Measurements from ENCODE around the gene ATAT1. TPM values are rescaled to one million over a fixed set of nuclear protein-coding genes. Genes with fewer than 3 reads are reported as not detected.
"Not testable (repeated sequence)": the region's sequence is repeated elsewhere in the genome, so short reads cannot be mapped to it uniquely, and the experiment has no call there.

ATAT1 gene
- polyA plus RNA-seq, 1 donor (not counting 4 experiments of a cell fraction or from before 2014, with no cell fraction given) = 5.4 TPM

DNA sequence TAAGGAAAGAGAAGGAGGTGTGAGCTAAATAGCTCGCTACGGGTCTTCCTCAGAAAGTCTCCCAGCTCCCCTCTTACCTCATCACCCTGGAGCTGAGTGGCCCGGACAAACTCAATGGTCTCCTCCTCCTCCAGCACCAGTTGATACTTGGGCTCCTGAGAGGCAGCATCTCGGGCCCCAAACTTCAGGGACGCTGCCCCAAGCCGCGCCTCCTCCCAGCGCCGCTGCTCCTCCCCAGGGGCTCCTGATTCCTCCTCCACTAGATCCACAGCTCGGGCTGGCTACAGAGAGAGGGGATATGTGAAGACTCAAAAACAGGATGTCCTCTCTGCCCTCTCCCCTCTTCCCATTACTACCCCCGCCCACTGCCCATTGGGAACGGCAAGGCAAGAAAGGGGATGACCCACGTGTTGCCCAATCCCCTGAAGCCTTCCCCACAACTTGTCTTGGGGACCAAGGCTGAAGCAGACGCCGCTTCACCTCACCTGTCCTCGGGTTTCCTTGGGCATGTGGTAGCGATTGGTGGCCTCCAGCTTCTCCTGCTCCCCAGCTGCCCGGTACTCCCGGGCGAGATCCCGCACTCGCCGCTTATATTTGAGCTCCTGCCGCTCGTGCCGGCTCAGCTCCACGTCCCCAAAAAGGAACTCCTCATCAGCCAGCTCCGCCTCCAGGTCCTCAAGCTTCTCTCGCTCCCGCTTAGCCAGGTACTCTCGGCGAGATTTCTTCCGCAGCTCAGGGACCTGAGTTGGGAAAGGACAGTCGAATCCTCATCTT, 38.5 kb downstream of the ATAT1 start:
- H3K27me3 ChIP-seq (ENCODE audit: control insufficient read depth, extremely low read depth, insufficient read depth, low read length) = no peaks in the 10 kb centered on the region
- FAIRE-seq = no peak
- dilution Hi-C loops (cut with MboI; ENCODE audit: extremely low pct_ligation_motif_present, low sequenced_read_pairs) = no loop called here
- H2AFZ ChIP-seq (ENCODE audit: control insufficient read depth, low read length) = no peak overlapping the region
- no peaks in the 10 kb centered on the region for H3K79me2 ChIP-seq (ENCODE audit: control insufficient read depth, insufficient read depth, low read length)
- H3K4me2 ChIP-seq (ENCODE audit: control insufficient read depth, extremely low read depth, insufficient read depth, low read depth, low read length) = no peak overlapping the region
- no peak overlapping the region for H3K9ac ChIP-seq (ENCODE audit: control insufficient read depth, extremely low read depth, insufficient read depth, low read length)
- DNase-seq (ENCODE audit: low read depth, low spot score) = no peak
- H3K9me1 ChIP-seq (ENCODE audit: control insufficient read depth, extremely low read depth, insufficient read depth, low read length) = no peaks in the 10 kb centered on the region
- no peak overlapping the region for H3K27ac ChIP-seq (ENCODE audit: control insufficient read depth, insufficient read depth, low read length)
- H3K9me3 ChIP-seq (ENCODE audit: control insufficient read depth, low read depth, low read length) = no peaks in the 10 kb centered on the region
- TF ChIP-seq CTCF (optimal IDR thresholded peaks at IDR 0.05 in 1 of 3, IDR thresholded peaks at IDR 0.05 in 1 of 3, conservative IDR thresholded peaks at IDR 0.05 in 1 of 3; ENCODE audit: extremely low read depth in 1 of 3, insufficient read depth in 2 of 3, low read length in 3 of 3) (no peak), EZH2 (IDR thresholded peaks at IDR 0.05; ENCODE audit: low read length) (no peak)
- peaks cover 39 to 47% of the 10 kb centered on the region in 2 experiments for H3K36me3 ChIP-seq (ENCODE audit: control insufficient read depth in 2 of 2, extremely low read depth in 1 of 2, insufficient read depth in 2 of 2, low read length in 2 of 2)
- H3K4me1 ChIP-seq (ENCODE audit: control insufficient read depth, extremely low read depth, insufficient read depth, low read length) = no peaks in the 10 kb centered on the region
- H3K4me3 ChIP-seq (ENCODE audit: control insufficient read depth in 2 of 3, extremely low read depth in 1 of 3, insufficient read depth in 2 of 3, low read depth in 1 of 3, low read length in 3 of 3) = no peak overlapping the region
- H4K20me1 ChIP-seq (ENCODE audit: control insufficient read depth, extremely low read depth, insufficient read depth, low read length) = no peaks in the 10 kb centered on the region

DNA sequence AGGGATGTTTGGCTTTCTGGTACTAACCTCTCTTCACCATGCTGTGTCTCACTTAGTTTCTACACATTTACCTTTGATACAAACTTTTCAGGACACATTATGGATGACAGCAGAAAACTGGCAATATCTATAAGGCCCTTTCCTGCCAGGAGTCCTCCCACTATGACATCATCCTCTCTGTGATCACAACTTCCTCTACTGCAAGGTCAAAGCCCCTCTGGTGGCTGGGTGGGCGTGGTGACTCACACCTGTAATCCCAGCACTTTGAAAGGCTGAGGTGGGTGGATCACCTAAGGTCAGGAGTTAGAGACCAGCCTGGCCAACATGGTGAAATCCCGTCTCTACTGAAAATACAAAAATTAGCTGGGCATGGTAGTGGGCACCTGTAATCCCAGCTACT, 39.6 kb downstream of the ATAT1 start:
- H3K27ac ChIP-seq (ENCODE audit: control insufficient read depth, insufficient read depth, low read length); H3K79me2 ChIP-seq (ENCODE audit: control insufficient read depth, insufficient read depth, low read length); H3K27me3 ChIP-seq (ENCODE audit: control insufficient read depth, extremely low read depth, insufficient read depth, low read length); H4K20me1 ChIP-seq (ENCODE audit: control insufficient read depth, extremely low read depth, insufficient read depth, low read length); DNase-seq (ENCODE audit: low read depth, low spot score); H3K4me1 ChIP-seq (ENCODE audit: control insufficient read depth, extremely low read depth, insufficient read depth, low read length); H2AFZ ChIP-seq (ENCODE audit: control insufficient read depth, low read length); H3K9me3 ChIP-seq (ENCODE audit: control insufficient read depth, low read depth, low read length); dilution Hi-C loops (cut with MboI; ENCODE audit: extremely low pct_ligation_motif_present, low sequenced_read_pairs); H3K4me2 ChIP-seq (ENCODE audit: control insufficient read depth, extremely low read depth, insufficient read depth, low read depth, low read length); H3K9ac ChIP-seq (ENCODE audit: control insufficient read depth, extremely low read depth, insufficient read depth, low read length); FAIRE-seq; H3K9me1 ChIP-seq (ENCODE audit: control insufficient read depth, extremely low read depth, insufficient read depth, low read length); H3K4me3 ChIP-seq (ENCODE audit: control insufficient read depth in 2 of 3, extremely low read depth in 1 of 3, insufficient read depth in 2 of 3, low read depth in 1 of 3, low read length in 3 of 3): not testable (repeated sequence)
- peaks cover 39 to 54% of the 10 kb centered on the region in 2 experiments for H3K36me3 ChIP-seq (ENCODE audit: control insufficient read depth in 2 of 2, extremely low read depth in 1 of 2, insufficient read depth in 2 of 2, low read length in 2 of 2)
